Fibroblast of mammary gland (primary cell): ENCODE results near the gene CNOT8.
"Not testable (repeated sequence)": the region's sequence is repeated elsewhere in the genome, so short reads cannot be mapped to it uniquely, and the experiment has no call there.

Source experiments
- DNase-seq: peaks from one replicate; pipeline ENCODE4 v3.0.0-alpha.2; 2010; ENCODE audit warnings: low read depth
- H3K4me3 ChIP-seq: 2 replicates; pipeline ENCODE4 v1.5.1; 2011; ENCODE audit warnings: low read depth, mild to moderate bottlenecking, low read length, moderate library complexity; ENCODE audit not compliant: control insufficient read depth
- TF ChIP-seq, protein P1 (sequence below): conservative IDR thresholded peaks from 2 replicates; pipeline ENCODE4 v1.5.1; 2011; ENCODE audit warnings: low read depth, low read length, inconsistent platforms; ENCODE audit not compliant: control insufficient read depth, insufficient read depth

Gene CNOT8

DNA sequence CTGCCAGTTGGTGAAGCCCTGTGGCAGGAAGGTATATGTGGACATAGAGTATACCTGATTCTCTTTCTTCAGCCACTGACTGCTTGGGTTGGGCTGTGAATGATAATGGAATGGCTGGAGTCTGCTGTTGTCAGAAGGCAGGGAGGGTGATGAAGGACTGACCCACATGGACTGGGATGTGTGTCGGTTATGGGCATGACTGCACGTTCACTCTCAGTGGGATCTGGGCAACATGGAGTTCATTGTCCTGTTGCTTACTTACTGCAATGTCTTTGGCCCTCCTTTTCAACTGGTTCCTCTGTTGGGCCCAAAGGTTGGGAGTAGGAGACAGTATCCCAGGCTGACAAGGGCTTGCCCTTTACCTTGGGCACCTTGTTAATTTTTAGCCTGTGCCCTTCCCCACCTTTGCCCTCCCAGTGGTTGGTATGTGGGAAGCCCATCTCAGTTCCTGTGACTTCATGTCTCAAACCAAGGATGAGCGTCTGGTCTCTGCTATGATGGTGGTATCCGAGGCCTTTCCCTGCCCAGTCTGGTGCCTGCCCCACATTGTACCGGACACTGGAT, 42.7 kb upstream of the CNOT8 start:
- H3K4me3 ChIP-seq, result no peak overlapping the region
- no peak for DNase-seq
- TF ChIP-seq, protein P1, sequence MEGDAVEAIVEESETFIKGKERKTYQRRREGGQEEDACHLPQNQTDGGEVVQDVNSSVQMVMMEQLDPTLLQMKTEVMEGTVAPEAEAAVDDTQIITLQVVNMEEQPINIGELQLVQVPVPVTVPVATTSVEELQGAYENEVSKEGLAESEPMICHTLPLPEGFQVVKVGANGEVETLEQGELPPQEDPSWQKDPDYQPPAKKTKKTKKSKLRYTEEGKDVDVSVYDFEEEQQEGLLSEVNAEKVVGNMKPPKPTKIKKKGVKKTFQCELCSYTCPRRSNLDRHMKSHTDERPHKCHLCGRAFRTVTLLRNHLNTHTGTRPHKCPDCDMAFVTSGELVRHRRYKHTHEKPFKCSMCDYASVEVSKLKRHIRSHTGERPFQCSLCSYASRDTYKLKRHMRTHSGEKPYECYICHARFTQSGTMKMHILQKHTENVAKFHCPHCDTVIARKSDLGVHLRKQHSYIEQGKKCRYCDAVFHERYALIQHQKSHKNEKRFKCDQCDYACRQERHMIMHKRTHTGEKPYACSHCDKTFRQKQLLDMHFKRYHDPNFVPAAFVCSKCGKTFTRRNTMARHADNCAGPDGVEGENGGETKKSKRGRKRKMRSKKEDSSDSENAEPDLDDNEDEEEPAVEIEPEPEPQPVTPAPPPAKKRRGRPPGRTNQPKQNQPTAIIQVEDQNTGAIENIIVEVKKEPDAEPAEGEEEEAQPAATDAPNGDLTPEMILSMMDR, result no peak

DNA sequence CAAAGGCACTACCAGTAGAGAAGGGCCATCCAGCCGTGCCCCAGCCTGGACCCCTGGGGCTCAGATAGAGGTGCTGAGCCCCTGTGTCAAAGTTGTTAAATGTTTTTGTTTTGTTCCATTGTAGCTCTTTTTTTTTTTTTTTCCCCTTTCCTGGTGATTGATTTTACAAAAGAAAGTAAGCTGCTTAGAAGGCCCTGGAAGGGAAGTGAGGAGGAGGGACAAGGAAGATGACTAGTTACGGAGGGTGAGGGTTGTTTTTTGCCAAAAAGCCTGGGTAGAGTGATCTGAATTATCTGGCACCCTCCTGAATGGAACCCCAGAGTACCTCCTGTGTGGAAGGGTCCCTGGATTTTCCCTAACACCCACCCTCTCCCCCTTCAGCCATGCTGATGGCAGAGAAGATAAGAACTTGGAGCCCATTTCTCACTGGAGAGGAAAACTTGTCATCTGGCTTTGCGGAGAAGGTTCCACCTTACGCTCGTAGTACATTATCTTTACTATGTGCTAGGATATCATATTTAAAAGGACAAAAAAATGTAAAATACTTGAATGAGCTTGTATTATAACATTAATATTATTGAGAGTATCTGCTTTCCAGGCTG, 41.4 kb upstream of the CNOT8 start:
- DNase-seq, result no peak
- no peak overlapping the region for H3K4me3 ChIP-seq
- TF ChIP-seq, protein P1, result no peak

DNA sequence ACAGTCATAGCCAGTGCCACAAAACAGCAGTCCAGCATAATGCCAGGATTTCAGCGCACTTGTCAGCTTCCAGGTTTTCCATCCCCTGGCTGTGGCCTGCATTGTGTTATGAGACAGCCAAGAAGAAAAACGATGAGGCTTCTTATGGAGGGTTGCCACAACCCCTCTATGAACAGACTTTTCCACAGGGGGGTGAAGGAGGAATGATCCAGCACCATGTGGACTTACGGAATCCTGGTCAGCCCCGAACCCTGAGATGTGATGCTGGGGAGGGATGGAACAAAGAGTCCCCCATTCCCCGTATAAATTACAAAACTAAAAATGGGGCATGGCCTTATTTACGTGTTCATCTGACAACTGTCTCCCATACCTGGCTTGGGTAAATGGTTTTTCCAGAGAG, 40.6 kb upstream of the CNOT8 start:
- no peak for DNase-seq
- TF ChIP-seq, protein P1, result no peak
- no peak overlapping the region for H3K4me3 ChIP-seq

DNA sequence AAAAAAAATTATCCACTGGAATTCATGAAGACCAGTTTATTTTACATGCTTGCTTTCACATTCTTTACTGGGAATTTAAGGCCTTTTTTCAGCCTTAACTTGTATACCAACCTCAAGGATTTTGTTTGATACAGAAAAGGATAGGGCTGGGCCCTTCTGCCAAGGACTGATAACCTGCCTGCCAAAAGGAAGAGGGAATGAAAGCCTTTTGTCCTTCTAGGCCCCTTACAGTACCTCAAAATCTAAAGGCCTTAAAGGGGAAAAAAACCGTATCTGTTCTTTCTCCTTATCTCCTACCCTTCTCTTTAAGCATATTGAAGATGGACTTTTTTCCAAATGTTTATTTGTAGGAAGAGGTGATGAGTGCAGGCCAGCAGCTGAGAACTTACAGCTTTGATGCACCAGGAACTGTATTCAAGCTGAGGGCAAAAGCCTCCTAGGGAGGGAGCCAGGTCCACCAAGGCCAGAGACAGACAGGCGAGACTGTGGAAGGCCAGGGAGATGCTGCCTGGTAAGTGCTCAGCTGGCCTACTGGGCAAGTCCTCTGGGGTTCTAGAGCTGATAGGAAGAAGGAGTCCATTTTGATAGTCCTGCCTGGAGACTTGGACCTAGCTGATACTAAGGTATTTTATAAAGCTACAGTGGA, 39.8 kb upstream of the CNOT8 start:
- TF ChIP-seq, protein P1, result no peak
- H3K4me3 ChIP-seq, result no peak overlapping the region
- no peak for DNase-seq

DNA sequence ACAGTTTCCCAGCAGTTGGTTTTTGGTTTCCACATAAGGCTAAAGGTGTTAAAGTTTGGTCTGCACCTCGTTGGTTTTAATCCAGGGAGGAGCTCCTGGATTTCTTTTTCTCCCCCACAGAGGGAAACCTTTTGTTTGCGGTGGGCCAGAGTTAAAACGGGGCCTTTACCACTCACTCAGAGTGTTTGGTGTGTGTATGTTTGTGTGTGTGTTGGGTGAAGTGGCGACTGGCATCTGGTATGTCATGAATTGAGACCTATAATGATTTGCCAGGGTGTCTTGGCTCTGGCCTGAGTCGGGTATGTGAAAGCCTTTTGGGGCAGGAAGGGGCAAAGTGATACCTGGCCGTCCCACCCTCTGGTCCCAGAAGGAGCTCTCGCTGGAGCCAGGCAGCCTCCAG, 38.9 kb upstream of the CNOT8 start:
- no peak for DNase-seq
- no peak overlapping the region for H3K4me3 ChIP-seq
- TF ChIP-seq, protein P1, result no peak

DNA sequence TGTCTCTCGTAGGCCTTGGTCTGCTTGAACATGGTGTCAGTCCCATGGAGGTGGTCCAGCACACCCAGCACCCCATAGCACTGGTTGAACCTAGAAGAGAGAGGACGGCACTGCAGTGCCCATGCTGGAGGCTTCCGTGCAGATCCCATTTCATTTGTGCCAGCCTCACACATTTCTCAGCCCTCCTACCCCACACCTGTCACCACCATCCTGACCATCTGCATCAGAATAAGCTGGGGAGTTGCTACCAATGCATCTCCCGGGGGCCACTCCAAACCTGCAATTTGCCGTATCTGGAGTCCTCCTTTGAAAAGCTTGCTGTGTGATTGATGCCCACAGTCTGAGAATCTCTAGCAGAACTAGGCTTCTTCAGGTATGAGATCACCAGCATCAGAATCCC, 38.0 kb upstream of the CNOT8 start:
- TF ChIP-seq, protein P1, result no peak
- no peak for DNase-seq
- H3K4me3 ChIP-seq, result no peak overlapping the region

DNA sequence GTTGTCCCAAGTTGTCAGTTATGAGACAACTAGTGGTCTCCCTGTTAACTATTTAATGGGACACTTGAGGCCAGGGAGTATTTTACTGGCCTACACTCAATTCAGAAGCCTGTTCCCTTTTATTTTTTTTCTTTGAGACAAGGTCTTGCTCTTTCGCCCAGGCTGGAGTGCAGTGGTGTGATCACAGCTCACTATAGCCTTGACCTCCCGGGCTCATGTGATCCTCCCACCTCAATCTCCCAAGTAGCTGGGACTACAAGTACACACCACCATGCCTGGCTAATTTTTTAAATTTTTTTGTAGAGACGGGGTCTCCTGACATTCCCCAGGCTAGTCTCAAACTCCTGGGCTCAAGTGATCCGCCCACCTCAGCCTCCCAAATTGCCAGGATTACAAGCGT, 35.5 kb upstream of the CNOT8 start:
- DNase-seq, H3K4me3 ChIP-seq: not testable (repeated sequence)
